ENCODE data around the gene KRT33B.
"Not testable (repeated sequence)": the region's sequence is repeated elsewhere in the genome, so short reads cannot be mapped to it uniquely, and the experiment has no call there.

KRT33B gene

GRCh38 chr17:41346421-41346820, 23.2 kb downstream of the KRT33B start:
- not testable (repeated sequence) for DNase-seq (ENCODE audit: low read depth)

- DNase-seq (ENCODE audit: low read depth), result no peak
These were observed 23.6 kb downstream of the KRT33B start for GRCh38 chr17:41345992-41346391.

GRCh38 chr17:41343029-41343428, 26.6 kb downstream of the KRT33B start:
- DNase-seq (ENCODE audit: low read depth), result no peak

GRCh38 chr17:41340934-41341861, 28.4 kb downstream of the KRT33B start:
- no peak for DNase-seq (ENCODE audit: low read depth)

GRCh38 chr17:41340494-41340893, 29.1 kb downstream of the KRT33B start:
- DNase-seq (ENCODE audit: low read depth), result no peak

- DNase-seq (ENCODE audit: low read depth), result no peak
These were observed 29.9 kb downstream of the KRT33B start for GRCh38 chr17:41339571-41340172.

- DNase-seq (ENCODE audit: low read depth), result no peak
These were observed 30.6 kb downstream of the KRT33B start for GRCh38 chr17:41338961-41339485.

GRCh38 chr17:41335747-41336146, 33.9 kb downstream of the KRT33B start:
- DNase-seq (ENCODE audit: low read depth), result no peak

GRCh38 chr17:41334385-41335305, 35.0 kb downstream of the KRT33B start:
- no peak for DNase-seq (ENCODE audit: low read depth)

- no peak for DNase-seq (ENCODE audit: low read depth)
These were observed 35.8 kb downstream of the KRT33B start for GRCh38 chr17:41333836-41334235.

- no peak for DNase-seq (ENCODE audit: low read depth)
These were observed 36.5 kb downstream of the KRT33B start for GRCh38 chr17:41333098-41333497.

- no peak for DNase-seq (ENCODE audit: low read depth)
These were observed 37.4 kb downstream of the KRT33B start for GRCh38 chr17:41332239-41332638.

GRCh38 chr17:41331606-41332005, 38.0 kb downstream of the KRT33B start:
- DNase-seq (ENCODE audit: low read depth), result no peak

GRCh38 chr17:41329279-41329948, 40.2 kb downstream of the KRT33B start:
- peak; percentile 14 for DNase-seq (ENCODE audit: low read depth)

GRCh38 chr17:41328207-41328606, 41.4 kb downstream of the KRT33B start:
- no peak for DNase-seq (ENCODE audit: low read depth)

GRCh38 chr17:41327411-41328120, 42.0 kb downstream of the KRT33B start:
- DNase-seq (ENCODE audit: low read depth), result no peak

GRCh38 chr17:41326173-41327145, 43.2 kb downstream of the KRT33B start:
- no peak for DNase-seq (ENCODE audit: low read depth)

- DNase-seq (ENCODE audit: low read depth), result no peak
These were observed 44.0 kb downstream of the KRT33B start for GRCh38 chr17:41325611-41326010.

GRCh38 chr17:41325126-41325525, 44.5 kb downstream of the KRT33B start:
- no peak for DNase-seq (ENCODE audit: low read depth)

Data from HS-5 (cell line).